HG03520 (cell line): Measurements from ENCODE around the gene GPR61.

Source experiments
- ATAC-seq: cut with Tn5 transposase; IDR thresholded peaks from one replicate; pipeline ENCODE4 v1.9.1; 2021; ENCODE audit warnings: mild to moderate bottlenecking, moderate library complexity; ENCODE audit not compliant: unreplicated experiment

The GPR61 gene

DNA sequence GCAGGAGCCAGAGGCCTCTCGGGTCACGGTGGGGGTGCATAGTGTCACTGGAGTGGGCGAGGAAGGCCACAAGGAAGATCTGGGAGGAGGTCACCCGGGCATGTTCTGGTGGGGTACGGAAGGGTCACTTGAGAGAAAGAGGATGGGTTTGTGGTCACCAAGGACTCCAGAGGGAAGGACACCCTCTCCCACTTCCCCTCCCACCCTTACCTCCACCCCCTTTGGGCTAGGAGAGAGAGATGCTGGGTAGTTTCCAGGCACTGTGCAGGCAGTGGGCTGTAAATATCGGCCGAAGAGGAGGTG, 30.8 kb upstream of the GPR61 start:
- no peak for ATAC-seq

DNA sequence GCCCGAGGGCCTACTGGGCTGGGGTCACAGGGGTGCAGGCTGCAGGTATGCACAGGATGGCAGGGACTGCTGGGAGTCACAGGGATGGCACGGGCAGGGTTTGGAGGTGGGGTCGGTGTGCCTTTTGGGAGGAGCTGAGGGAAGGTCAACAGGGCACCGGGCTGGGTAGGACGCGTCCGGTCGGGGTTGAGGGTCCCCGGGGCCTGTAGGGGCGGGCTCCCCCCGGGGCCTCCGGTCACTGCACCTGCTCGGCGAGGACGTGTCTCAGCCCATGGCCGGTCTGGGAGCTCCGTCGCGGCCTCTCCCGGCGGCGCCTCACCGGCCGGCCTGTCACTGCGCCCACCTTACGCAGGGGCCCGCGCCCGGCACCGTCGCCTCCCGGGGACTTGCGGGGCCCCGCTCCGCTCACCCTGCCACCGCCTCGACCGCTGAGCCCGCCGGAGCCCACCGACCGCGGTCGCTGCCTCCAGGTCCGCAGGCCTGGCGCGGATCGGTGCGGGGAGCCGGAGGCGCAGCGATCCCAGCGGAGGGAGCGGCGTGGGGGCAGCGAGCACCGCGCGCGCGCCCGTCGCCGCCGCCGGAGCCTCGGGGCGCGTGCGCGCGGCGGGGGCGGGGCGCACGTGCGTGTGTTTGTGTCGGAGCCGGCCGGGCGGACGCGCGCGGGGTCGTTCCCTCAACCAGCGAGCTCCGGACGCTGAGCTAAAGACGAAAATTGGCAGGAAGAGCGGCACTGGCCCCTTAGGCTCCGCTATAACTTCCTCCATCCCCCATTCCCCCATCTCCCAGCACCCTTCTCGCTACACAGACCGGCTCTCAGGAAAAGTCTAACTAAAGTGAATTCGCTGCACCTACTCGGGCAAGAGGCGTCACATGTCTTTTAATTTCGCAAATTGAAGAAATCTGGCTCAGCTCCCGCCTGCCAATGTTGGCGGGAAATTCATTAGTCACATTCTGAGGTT, 30.2 kb upstream of the GPR61 start, which contains the start of gene AMIGO1:
Gene AMIGO1 (minus strand): TSS at position 552 of the 959 bp plus-strand sequence. CDS start 815 bp downstream, outside the sequence.
- peak; percentile 44 for ATAC-seq

DNA sequence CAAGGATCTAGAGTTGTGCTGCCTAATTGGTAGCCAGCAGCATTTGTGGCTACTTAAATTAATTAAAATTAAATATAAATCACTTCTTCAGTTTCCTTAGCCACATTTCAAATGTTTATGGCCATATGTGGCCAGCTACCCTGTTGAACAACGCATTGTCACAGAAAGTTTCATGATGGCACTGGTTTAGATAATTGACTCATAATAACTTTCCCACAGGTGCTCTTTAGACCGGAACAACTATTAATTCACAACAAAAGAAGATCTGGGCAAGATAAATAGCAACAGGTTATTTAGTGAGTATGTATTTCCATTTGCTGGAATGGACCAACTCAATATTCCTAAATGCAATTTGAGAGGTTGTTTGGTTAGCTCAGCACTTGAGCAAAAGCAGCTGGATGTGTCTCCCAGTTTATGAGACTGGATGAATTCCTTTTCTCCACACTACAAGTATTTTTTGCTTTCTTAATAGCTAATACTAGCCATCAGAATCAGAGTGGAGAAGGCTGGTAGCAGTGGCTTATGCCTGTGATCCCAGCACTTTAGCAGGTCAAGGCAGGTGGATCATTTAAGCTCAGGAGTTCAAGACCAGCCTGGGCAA, 26.5 kb upstream of the GPR61 start:
- no peak for ATAC-seq

DNA sequence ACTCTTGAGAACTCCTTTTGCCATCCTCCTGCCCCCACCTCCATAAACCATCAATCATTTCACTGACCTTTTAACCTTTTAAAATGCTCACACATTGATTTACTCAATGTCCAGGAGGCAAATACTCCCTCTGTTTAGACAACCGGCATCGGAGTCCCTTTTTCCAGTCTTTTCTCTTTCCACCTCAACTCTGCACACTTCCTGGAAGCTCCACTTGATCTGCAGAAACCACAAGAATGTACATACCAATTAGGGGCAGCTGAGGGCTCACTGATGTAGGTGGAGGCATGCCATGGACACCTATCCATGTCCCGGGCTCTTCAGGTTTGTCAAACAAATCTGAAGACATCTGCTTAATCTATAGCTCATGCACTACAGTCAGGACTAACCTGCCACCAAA, 24.8 kb upstream of the GPR61 start:
- ATAC-seq: no peak

DNA sequence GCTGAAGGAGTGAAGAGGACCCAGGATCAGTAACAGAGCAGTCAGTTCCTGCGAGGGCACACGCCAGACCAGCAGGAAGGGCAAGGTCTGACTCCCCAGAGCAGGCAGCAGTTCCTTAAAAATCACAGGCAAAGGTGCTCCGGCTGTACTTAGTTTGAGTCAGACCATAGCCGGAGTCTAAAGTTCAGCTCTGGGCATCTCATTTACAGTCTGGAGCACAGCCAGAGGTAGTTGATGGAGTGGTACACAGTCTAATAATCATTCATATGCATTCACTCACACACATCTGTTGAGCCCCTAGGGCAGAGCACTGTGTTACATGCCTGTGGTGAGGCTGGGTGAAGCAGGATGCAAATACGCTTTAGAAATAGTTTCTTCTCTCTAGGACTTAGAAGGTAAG, 22.8 kb upstream of the GPR61 start:
- no peak for ATAC-seq

DNA sequence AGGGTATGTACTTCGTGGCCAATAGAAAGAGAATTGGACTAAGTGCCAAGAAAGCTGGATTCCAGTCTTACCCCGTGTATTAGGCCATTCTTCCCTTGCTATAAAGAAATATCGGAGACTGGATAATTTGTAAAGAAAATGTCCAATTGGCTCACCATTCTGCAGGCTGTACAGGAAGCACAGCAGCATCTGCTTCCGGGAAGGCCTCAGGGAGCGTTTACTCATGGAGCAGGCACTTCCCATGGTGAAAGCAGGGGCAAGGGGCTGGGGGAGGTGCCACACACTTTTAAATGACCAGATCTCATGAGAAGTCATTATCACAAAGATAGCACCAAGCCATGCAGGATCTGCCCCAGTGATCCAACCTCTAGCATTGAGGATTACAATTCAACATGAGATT, 22.3 kb upstream of the GPR61 start:
- ATAC-seq: no peak

DNA sequence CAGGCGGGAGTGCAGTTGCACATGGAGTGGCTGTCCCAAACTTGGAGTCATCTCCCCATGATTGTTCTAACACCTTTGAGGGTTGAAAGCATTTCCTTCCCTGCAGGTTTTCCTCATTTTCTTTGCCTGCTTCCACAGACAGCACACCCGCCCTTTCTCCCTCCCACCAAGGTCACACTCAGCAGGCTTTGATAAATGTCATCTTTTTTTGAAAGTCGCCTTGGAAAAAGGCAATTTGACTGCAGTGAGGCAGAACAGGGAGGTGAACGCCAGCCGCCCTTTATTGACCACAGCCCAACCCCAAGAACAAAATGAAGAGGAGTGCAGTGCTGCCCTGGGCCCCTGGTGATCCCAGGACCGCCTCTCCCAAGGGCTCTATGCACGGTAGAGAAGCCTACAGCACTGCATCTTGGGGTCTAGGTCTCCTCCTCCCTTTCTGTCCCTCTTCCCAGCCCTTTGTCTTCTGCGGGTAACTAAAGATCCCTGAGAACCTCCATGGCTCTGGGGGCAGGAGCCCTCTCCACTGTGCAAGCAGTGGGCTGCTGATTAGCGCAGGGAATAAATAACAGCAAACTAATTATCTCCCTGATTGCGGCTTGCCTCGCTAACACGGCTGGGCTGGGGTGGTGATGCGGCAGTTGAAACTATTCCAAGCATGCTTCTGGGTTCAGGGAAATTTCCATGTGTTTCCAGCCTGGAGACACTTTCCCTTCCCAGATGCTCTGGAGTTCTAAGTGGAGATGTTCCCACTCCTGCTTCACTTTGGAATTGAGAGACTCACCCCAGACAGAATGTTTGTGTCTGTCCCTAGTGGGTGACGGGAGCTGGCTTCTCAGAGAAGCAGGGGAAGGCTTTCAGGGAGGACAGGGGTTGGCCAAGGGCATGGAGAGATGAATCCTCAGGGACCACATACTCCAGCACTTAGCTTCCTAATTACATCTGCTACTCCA, 18.4 kb upstream of the GPR61 start:
- no peak for ATAC-seq

DNA sequence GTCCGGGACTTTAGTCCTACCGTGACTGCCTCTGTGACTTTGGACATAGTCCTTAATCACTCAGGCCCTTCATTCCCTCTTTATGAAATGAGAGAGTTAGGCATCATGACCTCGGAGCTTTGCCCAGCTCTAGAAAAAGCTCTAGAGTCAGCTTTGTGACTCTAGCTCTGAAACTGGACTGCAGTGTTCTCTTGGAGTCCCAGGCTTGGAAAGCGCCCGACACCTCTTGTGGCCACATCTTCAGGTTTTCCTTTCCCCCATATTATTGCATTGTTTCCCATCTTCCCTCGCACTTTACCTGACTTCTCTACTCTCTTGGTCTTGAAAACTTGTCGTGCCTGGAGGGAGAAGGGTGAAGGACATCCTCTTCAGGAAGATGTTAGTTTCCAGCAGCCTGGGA, 17.6 kb upstream of the GPR61 start:
- ATAC-seq: no peak

DNA sequence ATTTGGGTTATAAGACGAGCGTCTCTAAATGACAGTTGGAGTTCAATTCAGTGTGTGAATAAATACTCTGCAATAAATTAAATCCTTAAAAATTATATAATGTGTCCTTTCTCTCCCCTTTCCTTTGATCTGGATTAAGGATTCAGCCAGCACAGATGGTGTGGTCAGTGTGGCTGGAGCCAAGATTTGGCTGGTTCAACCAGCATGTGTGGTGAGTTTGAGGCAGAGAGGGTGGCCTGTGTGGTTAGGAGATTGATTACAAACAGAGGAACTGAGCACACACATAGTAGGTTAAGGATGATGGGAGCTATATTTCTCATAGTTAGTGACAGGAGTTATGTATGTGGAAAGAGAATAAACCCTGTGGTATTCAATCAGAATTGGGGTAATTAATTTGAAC, 16.0 kb upstream of the GPR61 start:
- no peak for ATAC-seq

DNA sequence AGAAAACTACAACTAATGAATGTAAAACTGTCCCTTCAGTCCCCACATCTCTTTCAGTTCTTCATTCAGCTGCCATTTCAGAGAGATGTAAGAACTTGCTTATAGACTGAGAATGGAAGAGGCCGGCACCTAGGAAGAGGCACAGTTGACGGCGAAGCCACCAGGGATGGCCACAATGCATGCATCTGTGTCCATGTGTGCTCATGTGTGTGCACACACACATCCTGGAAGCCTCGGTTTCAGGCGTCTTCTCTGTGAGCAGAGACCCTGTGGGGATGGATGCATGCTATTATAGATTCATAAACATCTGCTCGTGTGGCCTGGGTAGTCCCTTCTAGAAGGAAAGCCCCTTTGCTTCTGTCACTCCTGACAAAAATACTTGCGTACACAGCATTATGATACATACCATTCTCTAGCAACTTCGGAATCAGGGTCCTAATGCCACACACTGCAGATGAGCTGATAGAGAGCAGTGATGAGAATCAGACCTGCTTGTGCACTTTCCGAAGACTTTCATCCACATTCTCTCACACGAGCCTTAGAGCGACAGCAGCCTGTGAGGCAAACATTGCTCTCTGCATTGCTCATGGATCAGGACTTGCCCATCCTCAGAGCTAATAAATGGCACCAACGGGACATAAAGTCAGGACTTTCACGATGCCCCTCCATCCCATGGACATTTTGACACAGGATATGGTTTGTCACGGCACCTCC, 12.4 kb upstream of the GPR61 start:
- peak; percentile 47 for ATAC-seq

DNA sequence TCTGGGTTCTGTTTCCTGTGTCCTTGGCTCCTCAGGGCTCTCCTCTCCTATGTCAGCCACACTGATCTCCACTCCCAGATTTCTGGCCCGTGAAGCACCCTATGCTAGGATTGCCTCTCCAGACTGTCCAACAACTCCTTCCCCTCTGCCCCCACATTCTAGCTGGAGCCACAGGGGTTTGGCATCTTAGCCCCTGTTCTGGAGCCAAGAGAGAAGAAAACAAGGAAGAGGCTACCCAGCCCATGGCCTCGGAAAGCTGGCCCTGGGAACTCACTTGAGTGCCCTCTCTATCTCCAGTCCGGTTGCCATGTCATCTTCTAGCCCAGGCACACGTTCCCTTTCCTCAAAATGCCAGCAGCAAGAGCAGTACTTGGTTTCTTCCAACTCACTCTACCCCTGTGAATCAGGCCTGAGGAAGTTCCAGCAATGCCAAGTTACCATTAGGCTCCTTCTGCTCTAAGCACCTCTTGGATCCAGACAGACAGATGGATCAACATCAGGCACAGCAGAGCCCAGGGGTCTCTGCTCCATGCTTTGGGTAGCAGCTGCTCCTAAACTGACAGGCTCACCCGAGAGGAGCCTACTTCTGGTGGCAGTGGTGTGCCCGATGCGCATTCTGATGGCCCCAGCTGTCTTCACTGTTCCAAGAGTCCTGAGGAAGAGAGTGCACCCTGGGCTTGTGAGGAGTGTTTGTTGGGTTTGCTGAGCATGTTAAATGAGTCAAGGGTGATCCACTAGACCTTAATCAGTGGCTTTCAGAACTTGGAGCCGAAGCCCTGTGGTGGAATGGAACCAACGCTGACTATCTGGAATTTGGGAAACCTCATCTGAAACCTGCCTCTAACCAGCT, 11.6 kb upstream of the GPR61 start:
- ATAC-seq: no peak

DNA sequence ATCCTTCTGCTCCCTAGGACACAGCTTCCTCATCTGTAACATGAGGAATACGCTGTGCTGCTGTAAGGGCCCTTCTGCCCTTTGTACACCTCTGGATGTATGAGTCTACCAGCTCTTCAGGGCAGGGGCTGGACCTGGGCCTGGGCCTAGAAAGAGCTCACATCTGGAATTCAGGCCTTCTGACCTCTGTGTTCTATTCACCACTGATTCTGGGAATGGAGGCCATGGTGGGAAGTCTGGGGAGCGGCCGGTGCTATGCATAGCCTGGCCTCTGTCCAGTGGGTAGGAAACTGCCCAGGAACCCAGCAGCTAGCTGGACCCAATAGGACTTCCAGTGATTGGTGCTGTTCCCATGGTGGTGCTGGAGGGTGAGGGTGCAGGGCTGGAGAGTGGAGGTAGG, 11.0 kb upstream of the GPR61 start:
- no peak for ATAC-seq

DNA sequence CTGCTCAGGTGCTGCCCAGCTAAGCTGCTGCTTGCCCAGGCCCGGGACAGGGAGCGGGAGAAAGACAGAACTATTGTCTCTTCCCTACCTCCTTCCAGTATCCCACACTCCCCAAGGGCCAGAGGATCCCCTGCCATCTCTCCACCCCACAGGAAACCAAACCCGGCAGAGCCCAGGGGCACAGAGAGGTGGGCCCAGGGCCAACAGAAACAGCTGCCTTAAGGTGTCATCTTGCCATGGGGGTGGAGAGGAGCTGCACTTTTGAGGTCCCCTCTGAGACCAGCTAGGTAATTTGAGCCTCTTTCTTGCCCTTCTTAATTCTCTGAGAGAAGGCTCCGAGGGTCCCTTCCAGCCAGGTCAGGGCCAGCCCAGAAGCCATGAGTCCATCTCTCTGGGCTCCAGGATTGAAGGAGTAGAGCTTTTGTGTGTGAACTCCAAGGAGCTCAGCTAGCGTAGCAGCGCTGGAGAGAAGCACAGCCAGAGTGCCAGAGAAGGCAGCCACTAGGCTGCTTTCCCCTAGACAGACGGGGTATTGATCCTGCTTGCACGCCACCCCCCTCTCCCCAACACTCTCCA, 9.7 kb upstream of the GPR61 start:
- ATAC-seq: no peak

DNA sequence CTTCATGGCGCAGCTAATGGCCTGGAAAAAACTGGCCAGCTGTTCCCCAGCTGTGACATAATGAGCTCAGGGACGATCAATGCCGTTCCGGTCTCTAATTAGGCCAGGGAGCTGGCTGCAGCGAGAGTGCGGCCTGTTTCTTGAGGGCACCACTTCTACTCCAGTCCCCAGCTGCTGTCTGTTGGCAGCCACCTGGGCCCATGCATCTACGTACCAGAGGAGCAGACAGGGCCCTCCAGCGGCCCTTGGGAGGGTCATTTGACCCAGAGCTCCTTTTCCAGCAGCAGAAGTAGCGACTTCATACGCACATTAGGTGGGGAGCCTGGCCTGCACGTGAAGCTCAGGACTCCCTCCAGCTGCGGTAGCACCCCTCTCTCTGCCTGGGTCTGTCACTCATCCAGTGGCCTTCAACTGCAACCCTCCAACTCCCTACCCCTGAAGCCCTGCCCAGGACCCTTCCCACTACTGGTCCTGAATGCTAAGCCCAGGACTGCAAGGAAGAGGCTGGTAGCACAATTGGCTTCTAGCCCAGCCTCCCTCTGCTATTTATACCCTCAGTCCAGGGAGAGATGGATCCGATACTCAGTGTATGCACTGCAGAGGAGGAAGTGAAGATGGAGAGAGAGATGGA, 9.1 kb upstream of the GPR61 start:
- ATAC-seq: no peak

DNA sequence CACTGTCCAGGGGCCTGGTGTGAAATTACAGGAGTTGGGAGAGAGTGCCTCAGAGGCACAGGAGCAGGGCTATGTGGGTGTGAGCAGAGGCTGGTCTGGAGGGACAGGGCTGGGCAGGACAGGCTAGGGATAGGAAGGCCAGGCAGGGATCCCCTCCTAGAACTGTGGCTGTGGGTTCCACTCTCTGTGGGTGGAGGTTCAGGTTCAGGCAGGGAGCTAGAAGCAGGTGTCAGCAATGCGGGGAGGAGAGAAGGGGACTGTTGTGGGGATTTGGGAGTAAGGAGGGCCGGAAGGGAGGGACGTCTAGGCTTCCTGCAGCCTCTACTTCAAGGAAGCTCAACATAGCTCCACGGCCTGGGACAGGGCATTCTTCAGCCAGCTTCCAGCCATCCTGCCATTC, 8.3 kb upstream of the GPR61 start:
- ATAC-seq: no peak

DNA sequence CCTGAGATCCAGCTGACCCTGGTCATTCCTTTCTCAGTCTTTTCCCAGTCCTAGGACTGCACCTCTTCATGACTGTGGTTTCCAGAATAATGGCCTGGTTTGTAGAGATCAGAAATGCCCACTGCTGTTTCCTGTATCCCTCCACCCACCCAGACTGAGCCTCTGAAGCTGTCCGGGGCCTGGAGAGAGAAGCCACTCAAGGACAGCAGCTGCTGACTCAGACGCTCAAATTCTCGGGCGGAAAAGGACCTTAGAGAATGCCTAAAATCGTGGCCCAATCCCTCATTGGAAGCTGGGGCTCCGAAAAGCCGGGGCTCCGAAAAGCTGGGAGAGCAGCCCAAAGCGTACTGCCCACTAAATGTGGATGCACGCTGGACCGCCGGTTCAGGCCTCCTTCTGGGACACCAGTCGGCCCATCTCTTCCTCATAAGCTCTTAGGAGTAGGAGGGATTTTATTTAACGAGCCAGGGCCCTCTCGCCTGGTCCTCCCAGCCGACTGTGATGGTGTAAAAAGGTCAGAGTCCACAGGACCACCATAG, 7.8 kb upstream of the GPR61 start:
- no peak for ATAC-seq

DNA sequence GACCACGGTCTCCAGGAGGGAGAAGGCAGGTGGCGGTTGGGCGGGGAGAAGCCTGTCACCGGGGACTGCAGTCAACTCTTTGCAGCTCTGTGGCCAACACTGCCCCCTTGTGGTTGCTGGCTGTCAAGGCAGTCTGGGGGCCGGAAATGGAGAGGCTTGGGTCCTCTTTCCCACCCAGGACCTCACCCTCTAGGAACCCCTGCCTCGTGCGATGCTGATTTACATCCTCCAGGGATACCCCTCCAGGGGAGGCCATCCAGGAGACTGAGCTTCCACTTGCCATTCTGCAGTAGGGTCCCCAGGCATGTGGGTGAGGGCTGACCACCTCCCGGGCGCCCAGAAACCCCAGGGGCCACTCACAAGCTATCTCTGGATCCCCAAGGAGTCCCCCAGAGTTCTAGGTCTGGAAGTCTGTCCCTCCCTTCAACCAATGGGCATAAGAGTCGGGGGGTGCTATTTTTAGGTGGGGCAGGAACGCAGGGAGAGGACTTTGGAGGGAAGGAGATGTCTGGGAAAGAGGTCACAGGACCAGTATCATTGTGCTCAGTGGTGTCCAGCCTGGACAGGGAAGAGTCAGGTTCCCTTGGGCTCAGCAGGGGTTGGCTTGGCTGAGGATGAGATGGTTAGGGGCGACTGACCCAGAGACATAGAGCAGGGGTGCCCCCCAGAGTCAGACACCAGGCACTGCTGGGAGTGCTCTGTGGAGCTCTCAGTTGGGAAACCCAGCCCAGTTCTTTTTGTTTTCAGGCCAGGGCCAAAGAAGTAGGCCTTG, 7.1 kb upstream of the GPR61 start:
- no peak for ATAC-seq

DNA sequence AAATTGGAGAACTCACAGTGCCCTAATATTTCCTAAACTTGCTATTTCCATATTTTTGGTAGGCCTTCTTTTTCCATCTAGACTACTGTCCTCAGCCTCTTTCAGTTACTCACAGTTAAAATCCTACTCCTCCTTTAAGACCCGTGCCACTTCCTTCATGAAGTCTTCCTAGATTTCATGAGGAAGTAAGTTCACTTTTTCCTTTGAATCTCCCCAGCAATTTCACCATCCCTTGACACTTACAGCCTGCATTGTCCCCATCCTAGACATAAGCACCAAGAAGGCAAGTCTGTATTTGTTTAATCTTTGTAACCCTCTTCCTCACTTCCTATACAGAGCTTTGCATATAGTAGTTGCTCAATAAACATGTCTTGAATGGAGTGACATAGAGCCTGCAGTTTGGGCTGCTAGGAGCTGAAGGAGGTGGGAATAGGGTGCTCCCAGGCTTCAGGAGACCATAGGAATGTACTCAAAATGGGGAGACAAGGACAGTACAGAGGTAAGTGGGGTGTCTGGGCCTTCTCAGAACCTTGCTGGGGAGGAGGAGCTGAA, 5.3 kb upstream of the GPR61 start:
- no peak for ATAC-seq
